Measurements from ENCODE around the gene HSPA12B.

GRCh38 chr20:3801846-3802245 lies 69.4 kb downstream of the HSPA12B start:
- no peak for TF ChIP-seq CTCF (IDR thresholded peaks at IDR 0.05)
- no peak for TF ChIP-seq POLR2A (IDR thresholded peaks at IDR 0.05)

All from heart left ventricle (tissue), 13 donors.